ENCODE results near the gene PEAK1.

Gene PEAK1

GRCh38 chr15:77091097-77091496, 328.8 kb downstream of the PEAK1 start:
- DNase-seq (ENCODE audit: low read depth), result no peak

- DNase-seq (ENCODE audit: low read depth), result no peak
These were observed 332.7 kb downstream of the PEAK1 start for GRCh38 chr15:77087213-77087612.

- peak; percentile 62 for DNase-seq (ENCODE audit: low read depth)
These were observed 334.6 kb downstream of the PEAK1 start for GRCh38 chr15:77085297-77085696.

GRCh38 chr15:77084436-77084835, 335.5 kb downstream of the PEAK1 start:
- DNase-seq (ENCODE audit: low read depth), result no peak

- DNase-seq (ENCODE audit: low read depth), result peak; percentile 86
These were observed 336.3 kb downstream of the PEAK1 start for GRCh38 chr15:77083381-77084160.

- no peak for DNase-seq (ENCODE audit: low read depth)
These were observed 337.9 kb downstream of the PEAK1 start for GRCh38 chr15:77081971-77082370.

- no peak for DNase-seq (ENCODE audit: low read depth)
These were observed 343.5 kb downstream of the PEAK1 start for GRCh38 chr15:77076323-77076915.

GRCh38 chr15:77075528-77075927, 344.4 kb downstream of the PEAK1 start:
- peak; percentile 63 for DNase-seq (ENCODE audit: low read depth)

- DNase-seq (ENCODE audit: low read depth), result no peak
These were observed 345.6 kb downstream of the PEAK1 start for GRCh38 chr15:77074350-77074749.

GRCh38 chr15:77071305-77072223, 348.3 kb downstream of the PEAK1 start:
- DNase-seq (ENCODE audit: low read depth), result peak; percentile 94

- DNase-seq (ENCODE audit: low read depth), result peak; percentile 90
These were observed 349.2 kb downstream of the PEAK1 start, which contains the start of gene TSPAN3 for GRCh38 chr15:77070495-77071304. Gene TSPAN3 (minus strand): TSS chr15:77071109. CDS start chr15:77070954, 155 bp downstream.

GRCh38 chr15:77070180-77070494, 349.8 kb downstream of the PEAK1 start:
- no peak for DNase-seq (ENCODE audit: low read depth)

GRCh38 chr15:77069521-77070121, 350.3 kb downstream of the PEAK1 start:
- DNase-seq (ENCODE audit: low read depth), result no peak

- DNase-seq (ENCODE audit: low read depth), result no peak
These were observed 351.3 kb downstream of the PEAK1 start for GRCh38 chr15:77068633-77069032.

- no peak for DNase-seq (ENCODE audit: low read depth)
These were observed 352.1 kb downstream of the PEAK1 start for GRCh38 chr15:77067691-77068367.

- peak; percentile 52 for DNase-seq (ENCODE audit: low read depth)
These were observed 352.8 kb downstream of the PEAK1 start for GRCh38 chr15:77066971-77067690.

GRCh38 chr15:77064539-77065308, 355.2 kb downstream of the PEAK1 start:
- peak; percentile 71 for DNase-seq (ENCODE audit: low read depth)

GRCh38 chr15:77064063-77064462, 355.8 kb downstream of the PEAK1 start:
- DNase-seq (ENCODE audit: low read depth), result no peak

- DNase-seq (ENCODE audit: low read depth), result no peak
These were observed 356.7 kb downstream of the PEAK1 start for GRCh38 chr15:77063249-77063648.

Data from amniotic epithelial cell (primary cell).